Lung (tissue), 12 donors: ENCODE data around the gene OGFOD2. TPM values are rescaled to one million over a fixed set of nuclear protein-coding genes. Genes with fewer than 3 reads are reported as not detected.

Experiments used
- ATAC-seq: fragments of 200-7000 bp; cut with Tn5 transposase; one replicate; pipeline ENCODE4 v1.9.1; 2020; ENCODE audit warnings: moderate number of reproducible peaks; ENCODE audit not compliant: insufficient read depth, low FRiP score
- DNase-seq, 3 donors: peaks; one replicate each; pipeline ENCODE4 v3.0.0-alpha.2; 2013 to 2017
- H3K27ac ChIP-seq, 2 donors: one replicate each; pipeline ENCODE4 v1.5.1; 2013; ENCODE audit warnings: mild to moderate bottlenecking in 2 of 2, moderate library complexity in 2 of 2, control low read depth in 1 of 2, inconsistent platforms in 1 of 2, low read depth in 1 of 2, low read length in 1 of 2
- H3K27me3 ChIP-seq, 3 donors: one replicate each; pipeline ENCODE4 v1.5.1; 2013; ENCODE audit warnings: low read length in 2 of 3; ENCODE audit not compliant: control insufficient read depth in 3 of 3, insufficient read depth in 3 of 3
- H3K36me3 ChIP-seq, 4 donors: one replicate each; pipeline ENCODE4 v1.5.1; 2013; ENCODE audit warnings: low read length in 4 of 4, mild to moderate bottlenecking in 1 of 4, moderate library complexity in 1 of 4; ENCODE audit not compliant: control insufficient read depth in 4 of 4, insufficient read depth in 4 of 4
- H3K4me1 ChIP-seq, 5 donors: one replicate each; pipeline ENCODE4 v1.5.1; 2013; ENCODE audit warnings: low read length in 5 of 5, mild to moderate bottlenecking in 2 of 5, moderate library complexity in 1 of 5; ENCODE audit not compliant: control insufficient read depth in 5 of 5, insufficient read depth in 5 of 5
- H3K4me3 ChIP-seq: one replicate; pipeline ENCODE4 v1.5.1; 2013; ENCODE audit warnings: mild to moderate bottlenecking, control low read depth, moderate library complexity
- H3K9ac ChIP-seq, 2 donors: one replicate each; pipeline ENCODE4 v1.5.1; 2013; ENCODE audit warnings: low read length in 2 of 2, control low read depth in 1 of 2; ENCODE audit not compliant: insufficient read depth in 1 of 2
- H3K9me3 ChIP-seq, 4 donors: one replicate each; pipeline ENCODE4 v1.5.1; 2013; ENCODE audit warnings: low read length in 3 of 4, mild to moderate bottlenecking in 1 of 4, moderate library complexity in 1 of 4; ENCODE audit not compliant: control insufficient read depth in 4 of 4, insufficient read depth in 3 of 4
- CTCF ChIP-seq: IDR thresholded peaks from 2 replicates; pipeline ENCODE4 v1.5.1; 2012; ENCODE audit warnings: mild to moderate bottlenecking; ENCODE audit errors: control extremely low read depth, extremely low read depth
- WGBS, 2 donors: extraction: QIAGEN DNeasy Blood & Tissue Kit; methylation state at CpG; one replicate each; pipeline ENCODE4 v1.1.7; 2013; 5-methylcytosine and 5-hydroxymethylcytosine counted together
- polyA plus RNA-seq, 2 donors: library from polyadenylated mRNA; stranded (reverse); fragments of 200-250 nt; gene quantifications; one replicate each; pipeline ENCODE4 v1.2.1, GENCODE V29; 2013
- total RNA-seq, 2 donors: library from RNA; depleted of rRNA in 1 of 2; stranded (reverse); fragments of >200 nt in 1 of 2; gene quantifications; one replicate each; pipeline ENCODE4 v1.2.1, GENCODE V29; 2014 to 2021
- donor health status: control.
- donor health status: control.
- donor health status: Bipolar disorder and iron deficiency.
- donor health status: healthy.
- donor health status: DM: yes; HTN: yes; CAD: no.

OGFOD2 gene
- total and polyA plus RNA-seq, 4 donors = 11.4 to 30.1 (median 18.5) TPM

DNA sequence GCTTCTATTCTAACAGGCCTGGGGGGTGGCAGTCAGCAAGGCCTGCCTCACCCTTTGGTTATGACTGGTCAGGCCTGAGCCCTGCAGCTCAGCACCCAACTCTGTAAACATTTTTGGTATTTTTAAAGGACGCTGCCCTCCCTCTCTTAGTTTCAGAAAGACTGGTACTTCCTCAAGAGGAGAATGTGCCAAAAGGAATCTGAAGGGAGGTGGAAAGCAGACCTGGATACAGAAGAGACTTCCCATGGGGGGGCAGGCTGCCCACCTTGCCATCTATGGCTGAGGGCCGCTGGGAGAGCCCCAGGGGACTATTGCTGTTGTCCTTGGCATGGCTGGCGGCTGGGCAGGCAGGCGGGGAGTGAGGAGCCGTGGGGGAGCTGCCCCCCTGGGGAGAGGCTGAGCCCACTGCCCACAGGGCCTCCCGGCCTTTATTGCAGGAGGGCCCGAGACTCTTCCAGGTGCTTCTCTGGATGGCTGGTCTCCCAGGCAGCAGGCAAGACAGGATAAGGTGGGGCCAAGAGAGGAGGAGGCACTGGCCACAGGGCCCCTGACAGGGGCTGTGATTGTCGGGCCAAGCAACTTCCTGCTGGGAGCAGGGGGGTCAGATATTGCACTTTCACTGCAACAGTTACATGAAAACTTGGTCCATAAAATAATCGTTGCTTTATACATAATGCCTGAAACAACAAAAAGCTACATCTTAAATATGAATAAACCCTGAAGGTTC is 8.9 kb downstream of the OGFOD2 start:
- Histone ChIP-seq H3K36me3 (peaks cover 0 to 52% (median 8%) of the 10 kb centered on the region in 4 donors), H3K4me1 (peaks cover 3 to 53% (median 35%) of the 10 kb centered on the region in 5 donors)
- no peak for ATAC-seq

DNA sequence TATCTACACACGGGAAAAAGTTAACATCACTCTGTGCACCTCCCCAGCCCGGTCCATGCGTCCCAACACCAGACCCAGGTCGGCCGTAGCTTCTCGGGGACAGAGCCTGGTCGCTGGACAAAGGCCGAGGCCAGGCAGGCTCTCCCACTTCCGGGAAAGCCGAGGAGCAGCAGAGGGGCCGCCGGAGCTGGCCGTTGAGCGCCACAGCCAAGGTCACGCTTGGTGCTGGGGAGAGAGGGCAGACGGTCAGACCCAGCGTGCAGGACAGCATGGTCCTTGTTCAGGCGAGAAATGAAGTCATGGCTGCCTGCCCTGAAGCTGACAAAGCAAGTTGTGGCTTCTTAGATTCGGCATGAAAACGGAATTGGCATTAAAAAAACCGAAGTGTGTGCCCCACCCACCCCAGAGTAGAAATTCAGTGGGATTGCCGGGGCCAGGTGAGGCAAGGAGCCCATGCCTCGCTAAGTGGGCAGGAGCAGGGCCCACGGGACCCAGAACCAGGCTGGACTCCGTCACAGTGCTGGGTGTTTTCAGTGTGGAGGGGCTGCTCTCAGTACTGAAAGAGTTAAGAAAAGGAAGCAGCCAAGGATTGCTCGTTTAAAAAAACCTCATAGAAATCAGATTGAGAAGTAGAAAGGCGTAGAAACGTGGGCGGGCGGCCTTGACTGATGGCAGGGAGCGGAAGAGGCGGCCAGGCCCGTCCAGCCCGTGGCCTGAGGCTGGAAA is 9.7 kb downstream of the OGFOD2 start:
- Histone ChIP-seq H3K27me3 (no peaks in the 10 kb centered on the region), H3K36me3 (peaks cover 0 to 55% (median 8%) of the 10 kb centered on the region in 4 donors), H3K4me1 (peaks cover 3 to 45% (median 27%) of the 10 kb centered on the region in 5 donors), H3K27ac (peak overlapping the region; percentile 0 to 78), H3K4me3 (no peak overlapping the region), H3K9me3 (peaks cover 0 to 2% (median 0%) of the 10 kb centered on the region in 4 donors), H3K9ac (peak overlapping the region; percentile 55 to 57)
- DNase-seq (peak; percentile 65 to 84 (median 80)), ATAC-seq (no peak)
- TF ChIP-seq CTCF = no peak
- WGBS, 2 donors = 30 to 39% methylated on average over 34 of the region's 34 CpGs

More for the DNA sequence above, 8.9 kb downstream of the OGFOD2 start:
- Histone ChIP-seq H3K4me3 (no peak overlapping the region), H3K9ac (no peak overlapping the region), H3K27me3 (no peaks in the 10 kb centered on the region), H3K9me3 (peaks cover 0 to 2% (median 0%) of the 10 kb centered on the region in 4 donors), H3K27ac (peak overlapping the region; percentile 45 to 54)
- peak in 2 of 3 donors; percentile 32 to 52 for DNase-seq
- no peak for TF ChIP-seq CTCF
- WGBS, 2 donors = 20 to 40% methylated on average over 8 to 9 of the region's 9 CpGs

GRCh38 chr12:122985338-122986257 is 10.6 kb downstream of the OGFOD2 start:
- ATAC-seq (no peak), DNase-seq (no peak)
- Histone ChIP-seq H3K4me3 (no peak overlapping the region), H3K4me1 (peaks cover 3 to 44% (median 23%) of the 10 kb centered on the region in 5 donors), H3K27ac (peak overlapping the region in 1 of 2 donors; percentile 78), H3K9me3 (peaks cover 0 to 2% (median 0%) of the 10 kb centered on the region in 4 donors), H3K9ac (peak overlapping the region; percentile 11 to 55), H3K27me3 (no peaks in the 10 kb centered on the region), H3K36me3 (peaks cover 0 to 62% (median 8%) of the 10 kb centered on the region in 4 donors)
- 90 to 91% methylated on average over 45 of the region's 45 CpGs for WGBS, 2 donors
- TF ChIP-seq CTCF = no peak
